ENCODE results near the gene INPP5J.
A peak's percentile ranks its signal among the peaks of the same experiment; 100 is the strongest.

INPP5J gene

DNA sequence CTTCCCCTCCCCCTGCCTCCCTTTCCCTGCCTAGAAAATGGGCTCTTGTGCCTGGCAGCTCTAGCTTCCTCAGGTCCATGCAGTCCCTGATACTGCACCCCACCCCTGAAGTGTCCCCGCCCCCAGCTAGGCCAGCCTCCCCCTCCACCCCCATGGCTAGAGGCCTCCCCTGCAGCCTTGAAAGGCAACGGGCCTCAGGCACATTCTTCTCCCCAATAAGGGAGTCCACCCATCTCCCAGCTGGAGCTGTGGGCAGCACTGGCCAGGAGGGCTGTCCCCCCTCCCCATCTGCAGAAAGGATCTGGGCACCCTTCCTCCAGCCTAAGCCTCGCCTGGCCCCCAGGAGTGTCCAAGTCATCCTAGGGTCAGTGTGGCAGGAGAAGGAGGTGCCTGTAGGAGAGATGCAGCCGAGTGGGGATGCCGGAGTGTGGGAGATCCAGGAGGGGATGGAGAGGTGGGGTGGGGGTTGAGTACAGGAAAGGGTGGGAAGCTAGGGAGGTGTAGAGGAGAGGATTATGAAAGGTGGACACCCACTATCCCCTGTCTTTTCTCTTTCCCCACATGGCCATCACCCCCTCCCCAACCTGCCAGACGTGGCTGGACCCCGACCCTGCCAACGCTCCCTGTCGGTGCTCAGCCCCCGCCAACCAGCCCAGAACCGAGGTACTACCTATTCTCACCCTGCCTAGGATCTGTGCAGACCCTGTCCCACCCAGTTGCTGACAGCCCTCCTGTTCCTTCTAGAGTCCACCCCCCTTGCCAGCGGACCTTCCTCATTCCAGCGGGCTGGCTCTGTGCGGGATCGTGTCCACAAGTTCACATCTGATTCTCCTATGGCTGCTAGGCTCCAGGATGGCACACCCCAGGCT, 32.3 kb upstream of the INPP5J start:
- Histone ChIP-seq H2AFZ (ENCODE audit: low read depth, low read length, severe bottlenecking) (no peak overlapping the region), H3K9me3 (ENCODE audit: insufficient read depth, low read length) (no peaks in the 10 kb centered on the region), H3K9ac (ENCODE audit: low read length) (peak overlapping the region; percentile 20; the same call in 1 of the 2 replicates), H3F3A (ENCODE audit: insufficient read depth) (no peaks in the 10 kb centered on the region; the same call in 1 of the 2 replicates), H4K20me1 (ENCODE audit: low read depth, low read length) (no peaks in the 10 kb centered on the region), H3K9me2 (replicated peaks; ENCODE audit: insufficient read depth, low read length) (no peaks in the 10 kb centered on the region), H3K79me2 (ENCODE audit: insufficient read depth, low read length) (no peaks in the 10 kb centered on the region), H3K4me3 (ENCODE audit: insufficient read depth, low read length, poor library complexity, severe bottlenecking) (no peak overlapping the region), H3K36me3 (ENCODE audit: low read length) (no peaks in the 10 kb centered on the region), H3K27me3 (ENCODE audit: low read length) (no peaks in the 10 kb centered on the region), H3K27ac (ENCODE audit: low read depth, low read length) (no peak overlapping the region), H3K4me2 (ENCODE audit: low read depth, low read length, poor library complexity, severe bottlenecking) (no peak overlapping the region)
- TF ChIP-seq, protein P1, sequence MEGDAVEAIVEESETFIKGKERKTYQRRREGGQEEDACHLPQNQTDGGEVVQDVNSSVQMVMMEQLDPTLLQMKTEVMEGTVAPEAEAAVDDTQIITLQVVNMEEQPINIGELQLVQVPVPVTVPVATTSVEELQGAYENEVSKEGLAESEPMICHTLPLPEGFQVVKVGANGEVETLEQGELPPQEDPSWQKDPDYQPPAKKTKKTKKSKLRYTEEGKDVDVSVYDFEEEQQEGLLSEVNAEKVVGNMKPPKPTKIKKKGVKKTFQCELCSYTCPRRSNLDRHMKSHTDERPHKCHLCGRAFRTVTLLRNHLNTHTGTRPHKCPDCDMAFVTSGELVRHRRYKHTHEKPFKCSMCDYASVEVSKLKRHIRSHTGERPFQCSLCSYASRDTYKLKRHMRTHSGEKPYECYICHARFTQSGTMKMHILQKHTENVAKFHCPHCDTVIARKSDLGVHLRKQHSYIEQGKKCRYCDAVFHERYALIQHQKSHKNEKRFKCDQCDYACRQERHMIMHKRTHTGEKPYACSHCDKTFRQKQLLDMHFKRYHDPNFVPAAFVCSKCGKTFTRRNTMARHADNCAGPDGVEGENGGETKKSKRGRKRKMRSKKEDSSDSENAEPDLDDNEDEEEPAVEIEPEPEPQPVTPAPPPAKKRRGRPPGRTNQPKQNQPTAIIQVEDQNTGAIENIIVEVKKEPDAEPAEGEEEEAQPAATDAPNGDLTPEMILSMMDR (IDR thresholded peaks at IDR 0.05; ENCODE audit: insufficient read depth, low read length, poor library complexity, severe bottlenecking), result no peak
- TF ChIP-seq EZH2phosphoT487 (conservative IDR thresholded peaks at IDR 0.05; ENCODE audit: low read length), result no peak

DNA sequence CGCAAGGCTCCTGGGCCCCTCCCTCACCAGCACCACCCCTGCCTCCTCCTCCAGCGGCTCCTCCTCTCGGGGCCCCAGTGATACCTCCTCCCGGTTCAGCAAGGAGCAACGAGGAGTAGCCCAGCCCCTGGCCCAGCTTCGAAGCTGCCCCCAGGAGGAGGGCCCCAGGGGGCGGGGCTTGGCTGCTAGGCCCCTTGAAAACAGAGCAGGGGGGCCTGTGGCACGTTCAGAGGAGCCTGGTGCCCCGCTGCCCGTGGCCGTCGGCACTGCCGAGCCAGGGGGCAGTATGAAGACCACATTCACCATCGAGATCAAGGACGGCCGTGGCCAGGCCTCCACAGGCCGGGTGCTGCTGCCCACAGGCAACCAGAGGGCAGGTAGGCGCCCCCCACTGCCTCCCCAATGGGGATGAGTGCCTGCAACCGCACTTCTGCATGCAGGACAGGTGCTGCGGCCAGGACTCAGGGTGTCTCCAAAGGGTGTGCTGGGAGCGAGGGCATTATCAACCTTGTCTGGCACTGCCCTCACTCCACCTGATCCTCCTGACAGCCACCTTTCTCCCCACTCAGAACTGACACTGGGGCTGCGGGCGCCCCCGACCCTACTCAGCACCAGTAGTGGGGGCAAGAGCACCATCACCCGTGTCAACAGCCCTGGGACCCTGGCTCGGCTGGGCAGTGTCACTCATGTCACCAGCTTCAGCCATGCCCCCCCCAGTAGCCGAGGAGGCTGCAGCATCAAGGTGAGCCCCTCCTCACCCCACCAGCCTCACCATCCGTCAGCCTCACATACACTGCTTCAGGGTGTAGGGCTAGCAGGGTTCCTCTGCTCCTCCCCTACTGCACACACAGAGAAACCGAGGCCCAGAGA, 31.4 kb upstream of the INPP5J start:
- no peaks in the 10 kb centered on the region for H4K20me1 ChIP-seq (ENCODE audit: low read depth, low read length)
- no peaks in the 10 kb centered on the region for H3K9me3 ChIP-seq (ENCODE audit: insufficient read depth, low read length)
- H3K9ac ChIP-seq (ENCODE audit: low read length), result no peak overlapping the region
- H3K36me3 ChIP-seq (ENCODE audit: low read length), result no peaks in the 10 kb centered on the region
- H3K9me2 ChIP-seq (replicated peaks; ENCODE audit: insufficient read depth, low read length), result no peaks in the 10 kb centered on the region
- no peak overlapping the region for H2AFZ ChIP-seq (ENCODE audit: low read depth, low read length, severe bottlenecking)
- no peaks in the 10 kb centered on the region for H3K79me2 ChIP-seq (ENCODE audit: insufficient read depth, low read length)
- no peak overlapping the region for H3K4me3 ChIP-seq (ENCODE audit: insufficient read depth, low read length, poor library complexity, severe bottlenecking)
- no peaks in the 10 kb centered on the region for H3K27me3 ChIP-seq (ENCODE audit: low read length)
- no peak overlapping the region for H3K27ac ChIP-seq (ENCODE audit: low read depth, low read length)
- no peaks in the 10 kb centered on the region; the same call in 1 of the 2 replicates for H3F3A ChIP-seq (ENCODE audit: insufficient read depth)
- TF ChIP-seq, protein P1 (IDR thresholded peaks at IDR 0.05; ENCODE audit: insufficient read depth, low read length, poor library complexity, severe bottlenecking), result no peak
- no peak for TF ChIP-seq EZH2phosphoT487 (conservative IDR thresholded peaks at IDR 0.05; ENCODE audit: low read length)
- H3K4me2 ChIP-seq (ENCODE audit: low read depth, low read length, poor library complexity, severe bottlenecking), result no peak overlapping the region

DNA sequence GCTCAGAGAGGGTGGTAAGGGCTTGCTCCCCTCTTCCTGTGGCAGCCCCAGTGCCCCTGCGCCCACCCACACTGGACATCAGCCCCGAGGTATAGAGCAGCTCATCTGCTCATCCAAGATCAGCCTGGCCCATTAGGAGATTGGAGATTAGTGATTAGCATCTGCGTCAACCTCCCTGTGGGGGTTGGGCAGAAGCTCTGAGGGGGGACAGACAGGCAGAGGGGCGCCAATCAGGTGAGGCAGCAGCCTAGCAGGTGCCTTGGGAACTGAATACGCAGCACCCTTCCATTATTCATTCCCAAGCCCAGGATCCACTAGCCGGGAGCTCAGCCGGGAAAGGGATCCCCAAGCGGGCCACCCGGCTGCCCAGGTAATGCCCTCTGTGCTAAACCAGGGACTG, 30.6 kb upstream of the INPP5J start:
- Histone ChIP-seq H3K9me2 (replicated peaks; ENCODE audit: insufficient read depth, low read length) (no peaks in the 10 kb centered on the region), H3K4me2 (ENCODE audit: low read depth, low read length, poor library complexity, severe bottlenecking) (no peak overlapping the region), H3K27ac (ENCODE audit: low read depth, low read length) (no peak overlapping the region), H3K9me3 (ENCODE audit: insufficient read depth, low read length) (no peaks in the 10 kb centered on the region), H2AFZ (ENCODE audit: low read depth, low read length, severe bottlenecking) (no peak overlapping the region), H3K36me3 (ENCODE audit: low read length) (no peaks in the 10 kb centered on the region), H3K27me3 (ENCODE audit: low read length) (no peaks in the 10 kb centered on the region), H3F3A (ENCODE audit: insufficient read depth) (no peaks in the 10 kb centered on the region; the same call in 1 of the 2 replicates), H3K4me3 (ENCODE audit: insufficient read depth, low read length, poor library complexity, severe bottlenecking) (no peak overlapping the region), H3K9ac (ENCODE audit: low read length) (no peak overlapping the region), H4K20me1 (ENCODE audit: low read depth, low read length) (no peaks in the 10 kb centered on the region), H3K79me2 (ENCODE audit: insufficient read depth, low read length) (no peaks in the 10 kb centered on the region)
- TF ChIP-seq, protein P1 (IDR thresholded peaks at IDR 0.05; ENCODE audit: insufficient read depth, low read length, poor library complexity, severe bottlenecking), result no peak
- no peak for TF ChIP-seq EZH2phosphoT487 (conservative IDR thresholded peaks at IDR 0.05; ENCODE audit: low read length)

Measured in SU-DHL-6 (cell line).